Gastroesophageal sphincter (tissue), 4 donors: ENCODE measurements around the gene WAPL. TPM values are rescaled to one million over a fixed set of nuclear protein-coding genes. Genes with fewer than 3 reads are reported as not detected.

Source experiments
- ATAC-seq: fragments of 150-250 bp; one replicate; pipeline ENCODE4 v1.9.1; 2016; ENCODE audit warnings: mild to moderate bottlenecking, moderate library complexity
- H3K27ac ChIP-seq, 4 donors: fragments of 200-600 bp; sonication (generic) in 3 of 4; 1 replicate in 3 of 4; 2 replicates in 1 of 4; pipeline ENCODE4 v1.5.1; 2016 to 2019
- H3K27me3 ChIP-seq: fragments of 200-600 bp; sonication (generic); one replicate; pipeline ENCODE4 v1.5.1; 2019
- H3K36me3 ChIP-seq, 2 donors: fragments of 200-600 bp; sonication (generic); one replicate each; pipeline ENCODE4 v1.5.1; 2019; ENCODE audit warnings: control low read depth in 1 of 2
- H3K4me1 ChIP-seq, 3 donors: fragments of 200-600 bp; sonication (generic); 1 replicate in 2 of 3; 2 replicates in 1 of 3; pipeline ENCODE4 v1.5.1; 2016 to 2019; ENCODE audit warnings: control low read depth in 2 of 3
- H3K4me3 ChIP-seq, 2 donors: fragments of 200-600 bp; sonication (generic); one replicate each; pipeline ENCODE4 v1.5.1; 2019; ENCODE audit warnings: mild to moderate bottlenecking in 1 of 2, moderate library complexity in 1 of 2
- H3K9me3 ChIP-seq, 3 donors: fragments of 200-600 bp; sonication (generic); one replicate each; pipeline ENCODE4 v1.5.1; 2017 to 2019; ENCODE audit warnings: control low read depth in 2 of 3
- CTCF ChIP-seq, 4 experiments: fragments of 200-600 bp in 2 of 4; fragments of 450-650 bp in 2 of 4; sonication (generic) in 1 of 4; IDR thresholded peaks; one replicate each; pipeline ENCODE4 v1.5.1; 2017 to 2019; ENCODE audit warnings: antibody characterized with exemption in 4 of 4, mild to moderate bottlenecking in 2 of 4, moderate library complexity in 2 of 4
- EP300 ChIP-seq: sonication (generic); formaldehyde crosslinking; IDR thresholded peaks from one replicate; pipeline ENCODE4 v1.6.1; 2017; ENCODE audit warnings: antibody characterized with exemption, mild to moderate bottlenecking
- POLR2A ChIP-seq, 2 donors: fragments of 450-650 bp; IDR thresholded peaks; one replicate each; pipeline ENCODE4 v1.6.1; 2017; ENCODE audit warnings: antibody characterized with exemption in 2 of 2, mild to moderate bottlenecking in 2 of 2, moderate library complexity in 1 of 2
- POLR2AphosphoS5 ChIP-seq: sonication (generic); formaldehyde crosslinking; IDR thresholded peaks from one replicate; pipeline ENCODE4 v1.6.1; 2017; ENCODE audit warnings: antibody characterized with exemption
- WGBS, 2 donors: methylation state at CpG; one replicate each; pipeline ENCODE4 v1.1.5; 2018; ENCODE audit warnings: low coverage in 1 of 2; 5-methylcytosine and 5-hydroxymethylcytosine counted together
- total RNA-seq, 4 donors: library from RNA; depleted of rRNA; stranded (reverse); fragments of >200 nt; gene quantifications; one replicate each; pipeline ENCODE4 v1.1.0, GENCODE V29; 2016

Gene WAPL
- total RNA-seq, 4 donors from 2014 or later = 35.6 to 55.1 (median 40.6) TPM

- Histone ChIP-seq H3K9me3 (no peaks in the 10 kb centered on the region), H3K27ac (no peak overlapping the region), H3K4me1 (no peaks in the 10 kb centered on the region), H3K4me3 (no peak overlapping the region), H3K27me3 (no peaks in the 10 kb centered on the region), H3K36me3 (peaks cover 1 to 65% of the 10 kb centered on the region in 2 donors)
- no peak for TF ChIP-seq CTCF (IDR thresholded peaks at IDR 0.05)
- TF ChIP-seq POLR2AphosphoS5 = no peak
- TF ChIP-seq POLR2A (IDR thresholded peaks at IDR 0.05) = no peak
- no peak for TF ChIP-seq EP300
- no peak for ATAC-seq
- WGBS, 2 donors = 71 to 86% methylated on average over 1 to 3 of the region's 4 CpGs
These were observed 34.7 kb downstream of the WAPL start for GRCh38 chr10:86486856-86487255.

DNA sequence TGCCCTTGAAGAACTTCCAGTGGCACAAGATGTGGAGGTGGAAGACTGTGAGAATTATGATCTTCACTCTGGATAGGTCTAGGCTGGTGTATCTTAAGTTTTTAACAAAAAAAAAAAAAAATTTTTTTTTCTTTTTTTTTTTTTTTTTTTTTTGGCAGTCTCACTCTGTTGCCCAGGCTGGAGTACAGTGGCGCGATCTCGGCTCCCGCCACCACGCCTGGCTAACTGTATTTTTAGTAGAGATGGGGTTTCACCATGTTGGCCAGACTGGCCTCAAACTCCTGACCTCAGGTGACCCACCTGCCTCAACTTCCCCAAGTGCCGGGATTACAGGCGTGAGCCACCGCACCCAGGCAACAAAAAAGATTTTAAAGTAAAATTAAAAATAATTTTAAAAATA lies 37.9 kb downstream of the WAPL start:
- TF ChIP-seq POLR2AphosphoS5 = no peak
- no peak for TF ChIP-seq POLR2A (IDR thresholded peaks at IDR 0.05)
- no peak for TF ChIP-seq EP300
- TF ChIP-seq CTCF (IDR thresholded peaks at IDR 0.05) = no peak
- H3K36me3 ChIP-seq = peaks cover 2 to 59% of the 10 kb centered on the region in 2 donors
- H3K27ac ChIP-seq = no peak overlapping the region
- H3K9me3 ChIP-seq = no peaks in the 10 kb centered on the region
- no peak for ATAC-seq
- no peaks in the 10 kb centered on the region for H3K4me1 ChIP-seq
- WGBS, 2 donors = 80 to 100% methylated on average over 3 to 4 of the region's 8 CpGs
- H3K4me3 ChIP-seq = no peak overlapping the region
- H3K27me3 ChIP-seq = no peaks in the 10 kb centered on the region

GRCh38 chr10:86481761-86482160 lies 39.8 kb downstream of the WAPL start:
- Histone ChIP-seq H3K4me1 (no peaks in the 10 kb centered on the region), H3K36me3 (peaks cover 2 to 54% of the 10 kb centered on the region in 2 donors), H3K27me3 (no peaks in the 10 kb centered on the region), H3K9me3 (no peaks in the 10 kb centered on the region), H3K27ac (no peak overlapping the region), H3K4me3 (no peak overlapping the region)
- no peak for ATAC-seq
- WGBS, 2 donors = 42 to 90% methylated on average over 1 of the region's 1 CpG
- TF ChIP-seq POLR2A (IDR thresholded peaks at IDR 0.05) (no peak), CTCF (IDR thresholded peaks at IDR 0.05) (no peak), EP300 (no peak), POLR2AphosphoS5 (no peak)

DNA sequence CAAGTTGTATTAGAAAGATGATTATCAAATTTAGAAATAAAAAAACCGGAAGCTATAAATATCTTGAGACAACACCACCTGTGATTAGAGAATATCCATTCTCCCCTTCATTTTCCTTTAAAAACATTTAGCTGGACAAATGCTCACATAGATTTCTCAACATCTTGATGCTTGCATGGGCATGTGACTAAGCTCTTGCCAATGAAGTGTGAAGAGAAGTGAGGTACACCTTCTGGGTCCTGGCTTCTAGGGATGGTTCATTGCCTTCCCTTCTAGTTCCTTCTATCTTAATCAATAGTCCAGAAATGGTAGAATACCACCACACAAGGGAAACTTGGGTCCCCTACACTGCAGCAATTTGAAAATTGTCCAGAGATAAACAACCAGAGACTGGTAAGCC lies 41.0 kb downstream of the WAPL start:
- H3K27me3 ChIP-seq = no peaks in the 10 kb centered on the region
- no peaks in the 10 kb centered on the region for H3K9me3 ChIP-seq

More for the DNA sequence above, 41.0 kb downstream of the WAPL start:
- H3K27ac ChIP-seq = no peak overlapping the region
- TF ChIP-seq CTCF (IDR thresholded peaks at IDR 0.05) (no peak), POLR2A (IDR thresholded peaks at IDR 0.05) (no peak), EP300 (no peak), POLR2AphosphoS5 (no peak)
- WGBS, 2 donors = 90 to 91% methylated on average over 1 of the region's 1 CpG
- no peak overlapping the region for H3K4me3 ChIP-seq
- no peaks in the 10 kb centered on the region for H3K4me1 ChIP-seq
- ATAC-seq = no peak
- peaks cover 2 to 56% of the 10 kb centered on the region in 2 donors for H3K36me3 ChIP-seq
